Amniotic stem cell (primary cell): ENCODE measurements around the gene IL17RE.
"Not testable (repeated sequence)": the region's sequence is repeated elsewhere in the genome, so short reads cannot be mapped to it uniquely, and the experiment has no call there.

Experiments
- DNase-seq: peaks from one replicate; lab custom pipeline; 2025; lab: John Stamatoyannopoulos, UW

Gene IL17RE

DNA sequence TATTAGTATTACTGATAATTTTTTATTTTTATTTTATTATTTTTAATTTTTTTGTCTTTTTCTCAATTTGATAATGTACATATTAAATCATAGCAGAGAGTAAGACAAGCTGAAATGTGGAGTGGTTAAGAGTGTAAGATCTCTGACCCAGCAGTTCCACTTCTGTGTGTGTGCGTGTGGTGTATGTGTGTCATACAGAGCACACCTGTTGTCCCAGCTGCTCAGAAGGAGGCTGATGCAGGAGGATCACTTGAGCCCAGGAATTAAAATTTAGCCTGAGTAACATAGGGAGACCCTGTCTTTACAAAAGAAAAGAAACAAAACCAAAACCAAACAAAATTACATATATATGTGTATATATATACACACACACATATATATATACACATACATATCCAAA lies 21.2 kb upstream of the IL17RE start:
- DNase-seq, result no peak

DNA sequence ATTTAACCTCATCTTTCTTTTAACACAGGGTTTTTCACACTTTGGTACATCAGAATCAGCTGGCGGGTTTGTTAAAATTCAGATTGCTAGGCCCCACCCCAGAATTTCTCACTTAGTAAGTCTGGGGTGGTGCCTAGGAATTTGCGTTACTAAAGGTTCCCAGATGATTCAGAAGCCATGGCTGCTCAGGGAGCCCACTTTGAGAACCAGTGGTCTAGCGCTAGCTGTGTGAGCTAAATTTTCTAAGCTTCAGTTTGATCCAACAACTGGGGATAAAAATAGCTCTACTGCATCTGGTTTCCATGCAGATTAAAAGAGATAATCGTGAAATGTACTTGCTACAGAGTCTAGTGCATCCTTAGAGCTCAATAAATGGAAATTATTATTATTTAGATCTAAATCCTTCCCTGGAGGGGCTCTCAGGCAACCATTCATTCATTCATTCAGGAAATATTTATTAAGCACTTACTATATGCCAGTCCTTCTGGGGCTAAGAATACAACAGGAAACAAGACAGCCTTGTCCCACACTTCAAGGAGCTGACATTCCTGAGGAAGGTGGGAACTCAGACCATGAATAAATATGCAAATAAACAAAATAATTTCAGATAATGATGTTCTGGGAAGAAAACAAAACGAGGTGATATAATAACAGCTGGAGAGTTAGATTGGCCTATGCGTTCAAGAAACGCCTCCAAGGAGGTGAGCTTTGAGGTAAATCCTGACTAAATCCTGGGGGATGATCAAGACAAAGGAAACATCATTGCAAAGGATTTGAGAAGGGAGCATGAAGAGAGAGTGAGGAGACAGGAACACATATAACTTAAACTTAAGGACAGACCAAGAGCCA lies 18.7 kb upstream of the IL17RE start:
- no peak for DNase-seq

DNA sequence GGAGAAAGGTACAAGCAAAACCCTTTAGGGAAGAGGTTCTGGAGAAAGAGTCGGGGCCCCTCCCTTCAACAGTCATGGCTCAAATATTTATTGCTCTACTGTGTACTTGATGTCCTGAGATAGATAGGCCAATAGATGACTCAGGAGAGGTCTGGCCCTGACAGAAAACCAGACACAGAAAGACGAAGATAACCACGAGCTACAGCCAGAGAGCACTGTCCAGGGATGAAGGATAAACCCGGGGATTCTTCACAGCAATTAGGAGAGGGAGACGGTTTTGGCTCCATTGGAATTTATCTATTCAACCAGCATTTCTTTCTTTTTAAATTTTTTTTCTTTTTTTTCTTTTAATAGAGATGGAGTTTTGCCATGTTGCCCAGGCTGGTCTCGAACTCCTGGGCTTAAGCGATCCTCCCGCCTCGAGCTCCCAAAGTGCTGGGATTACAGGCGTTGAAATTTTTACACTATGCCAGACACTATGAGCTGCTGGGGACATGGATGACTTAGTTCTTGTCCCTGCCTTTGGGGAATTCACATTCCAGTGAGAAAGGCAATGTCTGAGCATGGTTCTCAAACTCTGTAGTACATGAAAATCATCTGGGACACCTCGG lies 18.0 kb upstream of the IL17RE start:
- DNase-seq, result peak; percentile 60

DNA sequence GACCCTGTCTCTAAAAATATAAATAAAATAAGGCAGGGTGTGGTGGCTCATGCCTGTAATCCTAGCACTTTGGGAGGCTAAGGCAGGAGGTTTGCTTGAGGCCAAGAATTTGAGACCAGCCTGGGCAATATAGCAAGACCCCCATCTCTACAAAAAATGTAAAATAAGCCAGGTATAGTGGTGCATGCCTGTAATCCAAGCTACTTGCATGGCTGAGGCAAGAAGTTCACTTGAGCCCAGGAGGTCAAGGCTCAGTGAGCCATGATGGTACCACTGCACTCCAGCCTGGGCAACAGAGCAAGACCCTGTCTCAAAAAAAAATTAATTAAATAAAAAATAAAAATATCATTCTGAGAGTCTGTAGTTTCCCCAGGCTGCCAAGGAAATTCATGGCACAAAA lies 16.3 kb upstream of the IL17RE start:
- DNase-seq, result no peak

DNA sequence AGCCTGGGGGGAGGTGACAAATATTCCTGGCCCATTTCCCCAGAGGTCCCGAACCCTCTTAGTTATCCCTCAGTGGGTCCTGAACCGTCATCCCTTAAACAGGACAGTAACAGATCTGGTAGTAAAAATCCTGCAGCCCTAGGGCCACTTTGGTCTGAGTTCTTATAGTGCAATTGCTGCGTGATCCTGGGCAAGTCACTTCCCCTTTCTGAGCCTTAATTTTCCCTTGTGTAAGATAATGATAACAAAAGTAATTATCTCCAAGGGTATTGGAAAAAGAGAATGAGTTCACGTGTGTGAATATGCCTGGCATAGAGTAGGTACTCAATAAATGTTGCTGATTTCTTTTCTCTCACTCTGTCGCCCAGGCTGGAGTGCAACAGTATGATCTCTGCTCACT lies 15.2 kb upstream of the IL17RE start:
- no peak for DNase-seq

DNA sequence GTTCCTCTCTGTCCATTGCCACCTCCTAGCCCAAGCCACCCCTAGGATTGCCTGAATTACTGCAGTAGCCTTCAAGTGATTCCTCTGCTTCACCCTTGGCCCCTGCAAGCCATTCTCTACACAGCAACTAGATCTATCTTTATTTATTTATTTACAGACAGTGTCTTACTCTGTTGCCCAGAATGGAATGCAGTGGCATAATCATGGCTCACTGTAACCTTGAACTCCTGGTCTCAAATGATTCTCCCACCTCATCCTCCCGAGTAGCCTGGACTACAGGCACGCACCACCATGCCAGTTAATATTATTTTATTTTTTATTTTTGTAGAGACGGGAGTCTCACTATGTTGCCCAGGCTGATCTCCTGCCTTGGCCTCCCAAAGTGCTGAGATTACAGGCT lies 14.1 kb upstream of the IL17RE start:
- DNase-seq, result no peak

DNA sequence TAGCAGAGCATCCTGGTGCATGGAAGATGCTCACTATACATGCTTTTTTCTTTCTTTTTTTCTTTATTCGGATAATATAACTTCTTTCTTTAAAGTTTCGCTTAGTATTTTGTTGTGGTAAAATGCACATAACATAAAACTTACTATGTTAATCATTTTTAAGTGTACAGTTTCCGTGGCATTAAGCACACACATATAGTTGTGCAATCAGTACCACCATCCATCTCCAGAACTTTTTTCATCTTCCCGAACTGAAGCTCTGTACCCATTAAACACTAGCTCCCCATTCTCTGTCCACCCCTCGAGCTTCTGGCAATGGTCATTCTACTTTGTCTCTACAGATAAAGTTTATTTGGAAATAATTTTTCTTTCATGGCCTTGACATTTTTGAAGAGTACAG lies 13.2 kb upstream of the IL17RE start:
- no peak for DNase-seq

DNA sequence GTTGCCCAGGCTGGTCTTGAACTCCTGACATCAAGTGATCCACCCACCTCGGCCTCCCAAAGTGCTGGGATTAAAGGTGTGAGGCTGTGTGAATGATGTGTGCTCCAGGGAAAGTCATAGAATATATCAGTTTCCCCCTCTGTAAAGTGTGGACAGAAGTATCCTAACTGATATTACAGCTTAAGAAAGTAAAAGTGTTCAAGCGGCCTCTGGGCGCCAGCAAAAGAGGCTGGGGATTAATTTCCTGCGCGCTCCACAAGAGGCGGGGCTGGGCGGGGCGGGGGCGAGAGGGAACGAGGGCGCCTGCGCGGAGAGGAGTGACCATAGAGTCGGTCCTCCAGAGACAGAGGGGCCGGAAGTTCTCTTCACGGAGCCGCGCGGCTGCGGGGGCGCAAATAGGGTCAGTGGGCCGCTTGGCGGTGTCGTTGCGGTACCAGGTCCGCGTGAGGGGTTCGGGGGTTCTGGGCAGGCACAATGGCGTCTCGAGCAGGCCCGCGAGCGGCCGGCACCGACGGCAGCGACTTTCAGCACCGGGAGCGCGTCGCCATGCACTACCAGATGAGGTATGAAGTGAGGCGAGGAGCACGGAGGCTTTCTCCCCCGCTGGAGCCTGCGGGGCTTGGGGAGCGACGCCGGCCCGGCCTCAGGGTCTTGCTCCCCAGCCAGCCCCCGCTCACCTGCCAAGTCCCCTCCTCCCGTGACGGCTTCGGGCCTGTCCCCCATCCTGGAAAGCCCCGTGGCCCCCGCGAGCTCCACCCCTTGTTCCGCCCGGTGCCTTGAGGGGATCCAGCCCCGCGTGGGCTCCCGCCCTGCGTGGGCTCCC lies 12.2 kb upstream of the IL17RE start, which contains the start of gene JAGN1:
Gene JAGN1 (plus strand): TSS at position 362 of the 823 bp plus-strand sequence. CDS start 113 bp downstream, at position 475.
- DNase-seq, result peak; percentile 65

DNA sequence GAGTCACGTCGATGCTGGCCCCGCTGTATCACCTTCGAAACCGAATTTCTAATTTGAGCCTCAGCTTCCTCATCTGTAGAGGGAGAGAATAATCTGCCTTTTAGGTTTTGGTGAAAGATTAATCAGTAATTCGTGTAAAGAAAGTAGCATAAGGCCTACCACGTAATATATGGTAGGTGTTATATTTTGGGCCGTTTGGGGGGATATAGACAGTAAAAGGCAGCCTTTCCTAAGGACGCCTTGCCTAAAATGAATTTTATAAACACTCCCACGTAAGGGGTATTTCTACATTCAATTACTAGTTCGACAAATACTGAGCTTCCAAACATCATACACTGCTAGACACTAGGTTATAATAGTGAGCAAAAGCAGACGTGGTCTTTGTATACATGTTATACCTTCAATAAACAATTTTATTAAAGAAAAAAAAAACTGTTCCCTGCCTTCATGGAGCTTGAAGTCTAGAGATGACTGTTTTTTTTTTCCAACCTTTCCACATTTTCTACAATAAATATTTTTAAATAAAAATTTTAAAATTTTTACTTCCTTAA lies 11.5 kb upstream of the IL17RE start:
- no peak for DNase-seq

DNA sequence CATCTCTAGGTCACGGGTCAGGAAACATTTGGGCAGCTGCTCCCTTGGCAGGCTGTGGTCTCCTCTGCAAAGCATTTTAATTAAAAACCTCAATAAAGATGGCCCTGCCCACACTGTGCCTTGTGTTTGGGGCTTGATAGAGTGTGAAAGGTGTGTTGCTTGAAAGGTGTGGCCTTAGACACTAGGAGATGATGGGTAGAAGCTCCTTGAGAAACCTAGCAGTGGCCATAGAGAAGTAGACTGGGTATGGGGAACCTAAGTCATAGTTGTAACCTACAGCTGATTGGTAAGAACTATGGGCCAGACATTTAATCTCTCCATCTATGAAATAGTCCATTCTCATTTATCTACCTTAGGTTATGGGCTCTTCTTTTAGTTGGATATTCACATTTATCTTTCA lies 8.9 kb upstream of the IL17RE start:
- DNase-seq, result no peak

DNA sequence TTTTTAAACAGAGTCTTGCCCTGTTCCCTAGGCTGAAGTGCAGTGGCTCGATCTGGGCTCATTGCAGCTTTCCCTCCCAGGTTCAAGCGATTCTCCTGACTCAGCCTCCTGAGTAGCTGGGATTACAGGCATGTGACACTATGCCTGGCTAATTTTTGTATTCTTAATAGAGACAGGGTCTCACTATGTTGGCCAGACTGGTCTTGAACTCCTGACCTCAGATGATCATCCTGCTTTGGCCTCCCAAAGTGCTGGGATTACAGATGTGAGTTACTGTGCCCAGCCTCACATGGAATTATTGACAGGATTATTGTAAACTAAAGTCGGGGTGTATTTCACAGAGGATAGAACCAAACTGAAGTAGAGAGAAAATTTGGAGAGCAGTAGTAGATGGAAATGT lies 6.9 kb upstream of the IL17RE start:
- not testable (repeated sequence) for DNase-seq

DNA sequence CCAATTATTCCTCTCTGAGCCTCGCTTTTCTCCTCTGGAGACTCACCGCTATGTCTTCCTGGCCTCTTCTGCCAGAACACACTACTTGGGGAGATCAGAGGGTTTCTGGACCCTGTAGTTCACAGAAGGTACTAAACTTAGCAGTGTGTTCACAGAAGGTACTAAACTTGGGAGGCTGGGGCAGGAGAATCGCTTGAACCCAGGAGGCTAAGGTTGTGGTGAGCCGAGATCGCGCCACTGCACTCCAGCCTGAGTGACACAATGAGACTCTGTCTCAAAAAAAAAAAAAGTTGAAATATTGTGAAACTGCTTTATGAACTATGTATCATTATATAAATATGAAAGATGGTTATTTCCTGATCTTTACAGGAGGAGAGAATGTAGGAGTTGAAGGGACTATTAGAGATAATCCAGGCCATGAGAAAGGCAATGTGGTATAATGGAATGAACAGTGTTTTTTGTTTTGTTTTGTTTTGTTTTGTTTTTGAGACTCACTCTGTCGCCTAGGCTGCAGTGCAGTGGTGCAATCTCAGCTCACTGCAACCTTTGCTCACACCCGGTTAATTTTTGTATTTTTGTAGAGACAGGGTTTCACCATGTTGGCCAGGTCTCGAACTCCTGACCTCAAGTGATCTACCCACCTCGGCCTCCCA lies 5.8 kb upstream of the IL17RE start:
- DNase-seq, result not testable (repeated sequence)

DNA sequence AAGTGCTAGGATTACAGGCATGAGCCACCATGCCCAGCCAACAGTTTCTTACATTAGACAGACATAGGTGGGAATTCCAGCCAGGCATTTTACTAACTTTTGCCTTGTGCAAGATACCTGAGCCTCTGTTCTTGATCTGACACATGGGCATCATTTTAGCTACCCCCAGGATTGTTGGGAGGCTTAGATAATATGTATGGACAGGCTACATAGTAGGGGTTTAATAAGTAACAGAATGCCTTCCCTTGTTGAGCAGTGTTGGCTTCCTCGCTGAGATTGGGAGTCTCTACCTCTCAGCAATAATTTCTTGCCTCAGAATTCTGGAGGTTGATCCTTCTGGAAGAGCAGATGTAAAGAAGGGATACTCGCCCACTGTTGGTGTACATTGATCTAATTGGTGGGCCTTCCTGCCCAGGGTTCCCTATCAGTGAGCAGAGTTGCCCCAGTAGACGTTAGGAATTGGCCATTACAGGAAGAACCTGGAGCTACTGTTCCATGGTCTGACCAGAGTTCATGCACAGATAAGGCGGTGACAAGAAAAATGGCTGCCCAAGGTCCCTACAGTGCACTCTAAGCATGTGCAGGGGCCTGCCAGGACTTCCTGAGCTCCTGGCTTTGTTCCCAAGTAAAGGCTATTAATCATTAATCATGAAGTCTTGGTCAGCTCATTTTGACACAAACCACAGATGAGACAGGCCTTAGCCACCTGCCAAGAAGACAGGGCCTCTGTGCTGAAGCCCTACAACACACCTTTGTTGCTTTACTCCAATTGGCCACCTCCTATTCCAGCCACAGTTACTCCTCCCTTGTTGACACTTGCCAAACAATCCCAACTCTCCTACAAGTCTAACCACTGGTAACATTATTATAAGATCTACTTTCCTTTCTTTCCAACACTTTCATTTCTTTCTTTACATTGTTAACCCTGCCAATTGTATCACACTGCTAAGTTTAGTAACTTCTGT lies 5.0 kb upstream of the IL17RE start:
- DNase-seq, result no peak

DNA sequence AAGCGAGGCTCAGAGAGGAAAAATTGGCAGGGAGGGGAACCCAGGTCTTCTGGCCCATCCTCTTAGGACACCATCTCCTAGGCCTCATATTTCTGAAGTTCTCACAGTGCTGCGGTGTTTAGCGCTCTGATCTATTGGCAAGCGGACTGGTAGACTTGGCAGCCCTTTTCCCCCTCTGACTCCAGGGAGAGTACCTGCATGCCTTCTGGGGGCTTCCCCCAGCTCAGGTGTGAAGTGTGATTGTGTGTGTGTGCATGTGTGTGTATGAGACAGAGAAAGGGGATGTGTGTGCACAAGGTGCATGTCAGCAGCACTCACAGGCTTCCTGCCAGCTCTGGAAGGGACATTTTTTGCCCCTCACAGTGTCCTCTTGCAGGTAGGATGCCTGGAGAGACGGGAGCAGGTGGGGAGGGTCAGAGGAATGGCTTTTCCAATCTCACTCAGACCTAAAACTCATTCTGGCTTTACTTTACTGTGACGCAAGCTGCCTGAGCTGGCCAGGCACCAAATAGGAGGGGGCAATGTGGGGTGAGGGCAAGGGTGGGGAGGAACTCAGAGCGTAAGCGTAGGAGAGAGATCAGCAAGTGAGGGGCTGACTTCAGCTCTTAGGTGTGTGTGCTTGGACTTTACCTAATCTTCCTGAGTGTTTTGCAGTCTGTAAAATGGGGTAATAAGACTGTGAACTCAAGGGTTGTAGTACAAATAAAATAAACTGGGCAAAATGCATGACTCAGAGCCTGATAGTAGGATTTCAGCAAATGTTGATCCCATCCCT lies 4.0 kb upstream of the IL17RE start:
- DNase-seq, result no peak

DNA sequence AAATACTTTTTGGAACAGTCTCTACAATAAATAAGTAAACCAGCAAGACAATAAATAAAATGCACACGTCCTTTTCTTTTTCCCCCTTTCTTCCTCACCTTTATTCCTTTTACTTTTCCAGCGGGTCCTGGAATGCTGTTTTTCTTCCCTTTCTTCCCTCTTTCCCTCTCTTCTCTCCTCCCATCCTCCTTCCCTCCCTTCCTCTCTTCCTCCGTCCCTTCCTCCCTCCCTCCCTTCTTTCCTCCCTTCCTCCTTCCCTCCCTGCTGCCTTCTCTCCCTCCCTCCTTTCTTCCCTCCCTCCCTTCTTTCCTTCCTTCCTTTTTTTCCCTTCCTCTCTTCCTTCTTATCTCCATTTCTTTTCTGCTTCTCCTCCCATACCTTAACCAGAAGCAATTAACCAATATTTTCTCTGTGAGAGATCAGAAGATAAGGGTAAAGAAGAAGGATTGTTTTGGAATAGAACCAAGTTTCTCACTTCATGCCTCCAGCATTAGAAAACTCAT lies 3.3 kb upstream of the IL17RE start:
- no peak for DNase-seq

DNA sequence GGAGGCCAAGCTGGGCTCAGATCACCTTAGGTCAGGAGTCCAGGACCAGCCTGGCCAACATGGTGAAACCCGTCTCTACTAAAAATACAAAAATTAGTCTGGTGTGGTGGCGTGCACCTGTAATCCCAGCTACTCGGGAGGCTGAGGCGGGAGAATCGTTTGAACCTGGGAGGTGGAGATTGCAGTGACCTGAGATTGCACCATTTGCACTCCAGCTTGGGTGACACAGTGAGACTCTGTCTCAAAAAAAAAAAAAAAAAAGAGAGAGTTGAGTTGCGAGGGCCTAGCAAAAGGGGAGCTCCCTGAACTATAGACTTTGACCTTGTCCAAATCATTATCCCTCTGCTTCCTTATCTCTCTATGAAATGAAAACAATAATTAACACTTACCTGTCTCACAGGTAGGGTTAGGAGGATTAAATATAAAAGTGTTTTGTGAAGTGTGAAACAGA lies 1.7 kb upstream of the IL17RE start:
- not testable (repeated sequence) for DNase-seq

DNA sequence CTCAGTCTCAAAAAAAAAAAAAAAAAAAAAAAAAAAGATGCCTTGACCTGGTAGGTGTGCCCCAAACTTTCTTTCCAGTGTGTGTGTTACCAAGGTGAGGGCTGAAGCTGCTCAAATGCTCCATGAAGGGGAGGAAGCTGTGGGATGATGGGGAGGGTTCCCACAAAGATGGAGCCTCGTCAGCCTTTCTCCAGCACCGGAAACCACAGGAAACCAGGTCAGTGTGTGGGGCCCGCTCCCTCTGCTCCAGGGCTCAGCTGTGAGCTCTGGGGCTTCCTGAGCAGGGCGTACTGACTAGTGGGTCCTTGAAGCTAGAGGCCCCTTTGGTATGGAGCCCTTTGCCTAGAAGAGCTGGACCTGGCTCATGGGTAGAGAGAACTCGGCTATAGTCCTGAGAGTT lies 681 bp upstream of the IL17RE start:
- DNase-seq, result no peak

DNA sequence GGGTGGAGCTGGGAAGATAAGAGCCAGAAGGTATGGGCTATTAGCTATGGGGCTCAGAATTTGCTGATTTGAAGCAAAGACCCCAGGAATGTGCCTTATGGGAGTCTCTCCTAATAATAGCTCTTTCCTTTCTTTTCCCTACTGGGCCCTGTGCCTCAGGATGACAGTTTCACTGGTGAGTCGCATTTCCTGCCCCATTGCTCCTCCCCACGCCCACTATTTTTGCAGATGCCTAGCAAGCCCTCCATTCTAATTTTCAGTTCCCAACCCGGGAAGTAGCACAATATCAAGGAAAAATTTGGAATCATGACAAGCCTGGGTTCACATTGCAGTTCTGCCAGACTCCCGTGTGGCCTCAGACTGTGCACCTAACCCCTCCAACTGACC lies 583 bp downstream of the IL17RE start:
- no peak for DNase-seq

DNA sequence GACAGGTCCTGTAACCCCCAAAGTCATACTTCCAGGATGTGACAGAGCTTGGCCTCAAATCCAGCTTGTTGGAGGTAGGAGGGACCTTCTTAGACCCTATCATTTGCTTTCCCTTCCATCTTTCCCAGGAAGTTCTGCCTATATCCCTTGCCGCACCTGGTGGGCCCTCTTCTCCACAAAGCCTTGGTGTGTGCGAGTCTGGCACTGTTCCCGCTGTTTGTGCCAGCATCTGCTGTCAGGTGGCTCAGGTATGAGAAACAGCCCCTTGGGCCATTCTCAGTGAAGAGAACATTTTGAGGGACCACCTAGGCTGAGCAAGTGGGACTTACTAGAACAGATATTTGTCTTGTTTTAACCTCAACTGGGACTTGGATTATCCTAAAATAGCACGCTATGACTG lies 1.3 kb downstream of the IL17RE start:
- DNase-seq, result no peak

DNA sequence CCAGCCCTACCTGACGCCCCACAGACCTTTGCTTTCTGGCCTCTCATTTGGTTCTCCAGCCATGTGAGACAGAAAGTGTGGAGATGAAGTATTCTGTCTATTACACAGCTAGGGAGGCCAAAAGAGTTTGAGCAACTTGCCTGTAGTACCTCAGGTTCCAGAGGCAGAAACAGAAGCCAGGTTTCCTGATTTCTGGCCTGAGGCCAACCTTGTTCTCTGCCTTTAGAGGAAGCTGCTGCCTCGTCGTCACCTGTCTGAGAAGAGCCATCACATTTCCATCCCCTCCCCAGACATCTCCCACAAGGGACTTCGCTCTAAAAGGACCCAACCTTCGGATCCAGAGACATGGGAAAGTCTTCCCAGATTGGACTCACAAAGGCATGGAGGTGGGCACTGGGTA lies 3.8 kb downstream of the IL17RE start:
- no peak for DNase-seq
